HL-60 (cell line): Measurements from ENCODE around the gene ZBTB3.

Experiments used
- DNase-seq, 2 experiments: peaks; one replicate each; pipeline ENCODE4 v3.0.0-alpha.2; 2010 to 2020; ENCODE audit warnings: low read depth in 1 of 2, low spot score in 1 of 2
- H3K27ac ChIP-seq: fragments of 250-450 bp; sonication (Bioruptor Pico); replicated peaks from 2 replicates; pipeline ENCODE4 v1.5.1; 2020; ENCODE audit warnings: mild to moderate bottlenecking, moderate library complexity
- H3K27me3 ChIP-seq: fragments of 250-450 bp; sonication (Bioruptor Pico); 2 replicates; pipeline ENCODE4 v1.5.1; 2021; ENCODE audit warnings: mild to moderate bottlenecking, moderate library complexity; ENCODE audit not compliant: insufficient read depth, poor library complexity, severe bottlenecking
- H3K4me3 ChIP-seq: replicated peaks from 2 replicates; pipeline ENCODE4 v1.5.1; 2011; ENCODE audit warnings: mild to moderate bottlenecking, control low read depth, low read length; ENCODE audit not compliant: insufficient read depth
- GABPA ChIP-seq: IDR thresholded peaks from 2 replicates; pipeline ENCODE4 v1.6.1; 2012; ENCODE audit warnings: low read depth
- POLR2AphosphoS5 ChIP-seq: IDR thresholded peaks from 2 replicates; pipeline ENCODE4 v1.6.1; 2012; ENCODE audit warnings: low read depth
- REST ChIP-seq: IDR thresholded peaks from 2 replicates; pipeline ENCODE4 v1.6.1; 2012; ENCODE audit warnings: low read depth; ENCODE audit not compliant: insufficient replicate concordance
- SPI1 ChIP-seq: IDR thresholded peaks from 2 replicates; pipeline ENCODE4 v1.6.1; 2012; ENCODE audit warnings: low read depth, mild to moderate bottlenecking, borderline replicate concordance
- TF ChIP-seq, protein P1 (sequence below): IDR thresholded peaks from one replicate; pipeline ENCODE4 v1.5.1; 2011; ENCODE audit warnings: low read length, control low read depth, inconsistent platforms; ENCODE audit not compliant: insufficient read depth

ZBTB3 gene

GRCh38 chr11:62726156-62726914 lies 27.6 kb downstream of the ZBTB3 start:
- no peaks in the 10 kb centered on the region for H3K27me3 ChIP-seq

GRCh38 chr11:62725646-62726045 lies 28.3 kb downstream of the ZBTB3 start:
- no peak for TF ChIP-seq POLR2AphosphoS5
- TF ChIP-seq, protein P1, sequence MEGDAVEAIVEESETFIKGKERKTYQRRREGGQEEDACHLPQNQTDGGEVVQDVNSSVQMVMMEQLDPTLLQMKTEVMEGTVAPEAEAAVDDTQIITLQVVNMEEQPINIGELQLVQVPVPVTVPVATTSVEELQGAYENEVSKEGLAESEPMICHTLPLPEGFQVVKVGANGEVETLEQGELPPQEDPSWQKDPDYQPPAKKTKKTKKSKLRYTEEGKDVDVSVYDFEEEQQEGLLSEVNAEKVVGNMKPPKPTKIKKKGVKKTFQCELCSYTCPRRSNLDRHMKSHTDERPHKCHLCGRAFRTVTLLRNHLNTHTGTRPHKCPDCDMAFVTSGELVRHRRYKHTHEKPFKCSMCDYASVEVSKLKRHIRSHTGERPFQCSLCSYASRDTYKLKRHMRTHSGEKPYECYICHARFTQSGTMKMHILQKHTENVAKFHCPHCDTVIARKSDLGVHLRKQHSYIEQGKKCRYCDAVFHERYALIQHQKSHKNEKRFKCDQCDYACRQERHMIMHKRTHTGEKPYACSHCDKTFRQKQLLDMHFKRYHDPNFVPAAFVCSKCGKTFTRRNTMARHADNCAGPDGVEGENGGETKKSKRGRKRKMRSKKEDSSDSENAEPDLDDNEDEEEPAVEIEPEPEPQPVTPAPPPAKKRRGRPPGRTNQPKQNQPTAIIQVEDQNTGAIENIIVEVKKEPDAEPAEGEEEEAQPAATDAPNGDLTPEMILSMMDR = no peak
- TF ChIP-seq GABPA = no peak
- TF ChIP-seq REST = no peak
- no peak for TF ChIP-seq SPI1
- DNase-seq = no peak
- Histone ChIP-seq H3K4me3 (peak overlapping the region; percentile 93), H3K27ac (peak overlapping the region; percentile 89), H3K27me3 (no peaks in the 10 kb centered on the region)

More at GRCh38 chr11:62726156-62726914, 27.6 kb downstream of the ZBTB3 start:
- Histone ChIP-seq H3K4me3 (peak overlapping the region; percentile 93), H3K27ac (peak overlapping the region; percentile 89)
- TF ChIP-seq GABPA = no peak
- TF ChIP-seq, protein P1 = no peak
- no peak for TF ChIP-seq REST
- TF ChIP-seq POLR2AphosphoS5 = no peak
- no peak for TF ChIP-seq SPI1
- DNase-seq = no peak

- DNase-seq = no peak
- TF ChIP-seq GABPA = no peak
- TF ChIP-seq POLR2AphosphoS5 = no peak
- TF ChIP-seq REST = no peak
- TF ChIP-seq SPI1 = no peak
- TF ChIP-seq, protein P1 = no peak
- Histone ChIP-seq H3K27me3 (no peaks in the 10 kb centered on the region), H3K4me3 (no peak overlapping the region), H3K27ac (no peak overlapping the region)
Measured at GRCh38 chr11:62724171-62724570, 29.8 kb downstream of the ZBTB3 start.
